HG02798 (cell line): ENCODE measurements around the gene GBP2.

Experiments
- ATAC-seq: cut with Tn5 transposase; IDR thresholded peaks from one replicate; pipeline ENCODE4 v1.9.1; 2021; ENCODE audit warnings: mild to moderate bottlenecking; ENCODE audit not compliant: unreplicated experiment, poor library complexity

The GBP2 gene, protein sequence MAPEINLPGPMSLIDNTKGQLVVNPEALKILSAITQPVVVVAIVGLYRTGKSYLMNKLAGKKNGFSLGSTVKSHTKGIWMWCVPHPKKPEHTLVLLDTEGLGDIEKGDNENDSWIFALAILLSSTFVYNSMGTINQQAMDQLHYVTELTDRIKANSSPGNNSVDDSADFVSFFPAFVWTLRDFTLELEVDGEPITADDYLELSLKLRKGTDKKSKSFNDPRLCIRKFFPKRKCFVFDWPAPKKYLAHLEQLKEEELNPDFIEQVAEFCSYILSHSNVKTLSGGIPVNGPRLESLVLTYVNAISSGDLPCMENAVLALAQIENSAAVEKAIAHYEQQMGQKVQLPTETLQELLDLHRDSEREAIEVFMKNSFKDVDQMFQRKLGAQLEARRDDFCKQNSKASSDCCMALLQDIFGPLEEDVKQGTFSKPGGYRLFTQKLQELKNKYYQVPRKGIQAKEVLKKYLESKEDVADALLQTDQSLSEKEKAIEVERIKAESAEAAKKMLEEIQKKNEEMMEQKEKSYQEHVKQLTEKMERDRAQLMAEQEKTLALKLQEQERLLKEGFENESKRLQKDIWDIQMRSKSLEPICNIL

DNA sequence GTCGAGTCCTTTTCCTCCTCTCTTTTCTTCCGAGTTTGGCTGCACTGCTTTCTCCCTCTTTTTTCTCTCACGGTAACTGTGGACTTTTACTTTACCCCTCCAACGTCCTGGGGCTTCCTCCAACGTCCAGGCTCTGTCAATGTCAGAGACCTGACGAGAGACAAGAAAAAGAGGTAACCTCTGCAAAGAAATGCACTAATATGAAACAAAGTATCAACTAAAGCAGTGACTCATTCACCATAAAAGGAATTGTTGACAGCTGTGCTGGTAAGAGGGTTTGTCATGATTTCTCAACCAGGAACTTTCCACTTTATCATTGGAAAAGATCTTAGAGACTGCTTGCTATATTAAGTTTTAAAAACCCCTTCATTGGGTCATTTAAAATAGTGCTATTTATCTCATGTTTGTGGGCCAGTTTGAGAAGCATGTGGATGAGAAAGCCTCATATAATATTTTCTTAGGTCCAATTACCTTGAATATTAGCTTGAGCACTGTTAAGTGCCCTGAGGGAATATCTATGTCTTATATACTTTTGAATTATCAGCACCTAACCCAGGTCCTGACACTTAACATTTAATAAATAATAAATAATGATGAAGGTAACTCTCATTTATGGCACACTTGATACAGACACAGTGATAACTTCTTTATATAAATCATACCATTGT, at the start of gene GBP2:
GBP2 (minus strand) TSS at position 202 of the 668 bp plus-strand sequence. CDS start 4,148 bp downstream, outside the sequence.
- peak; percentile 80 for ATAC-seq

DNA sequence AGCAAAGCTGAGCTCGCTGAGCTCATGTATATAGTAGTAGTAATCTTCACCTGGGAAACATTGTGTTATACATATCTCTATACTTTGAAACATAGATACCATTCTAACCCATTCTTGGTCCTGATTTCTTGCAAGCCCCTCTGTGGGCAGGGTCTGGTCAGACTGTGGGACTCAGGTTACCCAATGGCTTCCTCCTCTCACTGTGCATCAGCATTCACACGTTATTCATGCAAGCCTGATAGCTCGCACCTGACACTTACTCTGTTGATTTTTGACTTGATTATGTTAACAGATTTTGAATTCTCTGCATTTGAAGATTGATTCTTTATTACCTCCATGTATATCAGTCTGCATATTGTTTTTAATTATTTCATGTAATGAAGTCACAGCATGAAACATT, 48.6 kb upstream of the GBP2 start:
- no peak for ATAC-seq

DNA sequence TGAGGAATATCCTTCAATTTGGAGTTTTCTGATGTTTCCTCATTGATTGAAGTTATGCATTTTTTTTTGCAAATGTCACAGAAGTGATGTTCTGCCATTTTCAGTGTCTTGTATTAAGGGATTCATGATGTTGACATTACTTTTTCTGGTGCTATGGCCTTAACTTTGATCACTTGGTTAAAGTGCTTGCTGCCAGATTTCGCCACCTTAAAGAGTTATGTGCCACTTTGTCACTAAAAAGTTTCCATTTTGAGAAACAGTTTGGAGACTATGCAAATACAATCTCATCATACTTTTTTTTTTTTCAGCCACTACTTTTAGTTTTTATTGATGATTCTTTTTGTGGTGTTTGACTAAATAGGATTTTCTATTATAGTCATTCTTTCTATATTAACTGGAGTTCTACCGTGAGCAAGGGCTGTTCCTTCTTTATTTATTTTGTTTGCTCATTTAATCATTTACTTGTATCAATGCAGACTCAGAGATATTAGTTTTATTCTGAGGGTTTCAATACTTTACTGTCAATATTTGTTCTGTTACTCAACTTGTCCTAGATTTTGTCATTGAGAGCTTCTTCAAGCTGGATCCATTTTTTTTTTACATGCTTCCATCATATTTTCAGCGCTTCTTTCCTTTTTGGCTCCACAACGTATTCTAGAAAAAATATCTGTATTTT, 46.7 kb upstream of the GBP2 start:
- ATAC-seq: no peak

DNA sequence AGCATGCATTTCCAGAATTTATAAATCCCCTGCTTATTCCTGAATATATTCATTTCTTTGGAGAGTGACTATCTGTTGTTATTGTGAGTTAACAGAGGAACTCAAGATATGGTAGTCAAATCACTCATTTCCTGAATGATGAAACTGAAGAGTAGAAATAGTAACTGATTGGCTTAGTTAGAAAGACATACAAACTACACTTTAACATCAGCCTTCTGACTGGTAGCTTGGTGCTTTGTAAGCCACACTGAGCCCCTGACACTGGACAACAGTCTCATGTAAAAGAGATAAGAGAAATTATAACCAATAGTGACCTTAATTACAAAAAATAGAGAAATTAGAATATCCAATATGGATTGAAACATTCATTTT, 45.1 kb upstream of the GBP2 start:
- ATAC-seq: no peak

DNA sequence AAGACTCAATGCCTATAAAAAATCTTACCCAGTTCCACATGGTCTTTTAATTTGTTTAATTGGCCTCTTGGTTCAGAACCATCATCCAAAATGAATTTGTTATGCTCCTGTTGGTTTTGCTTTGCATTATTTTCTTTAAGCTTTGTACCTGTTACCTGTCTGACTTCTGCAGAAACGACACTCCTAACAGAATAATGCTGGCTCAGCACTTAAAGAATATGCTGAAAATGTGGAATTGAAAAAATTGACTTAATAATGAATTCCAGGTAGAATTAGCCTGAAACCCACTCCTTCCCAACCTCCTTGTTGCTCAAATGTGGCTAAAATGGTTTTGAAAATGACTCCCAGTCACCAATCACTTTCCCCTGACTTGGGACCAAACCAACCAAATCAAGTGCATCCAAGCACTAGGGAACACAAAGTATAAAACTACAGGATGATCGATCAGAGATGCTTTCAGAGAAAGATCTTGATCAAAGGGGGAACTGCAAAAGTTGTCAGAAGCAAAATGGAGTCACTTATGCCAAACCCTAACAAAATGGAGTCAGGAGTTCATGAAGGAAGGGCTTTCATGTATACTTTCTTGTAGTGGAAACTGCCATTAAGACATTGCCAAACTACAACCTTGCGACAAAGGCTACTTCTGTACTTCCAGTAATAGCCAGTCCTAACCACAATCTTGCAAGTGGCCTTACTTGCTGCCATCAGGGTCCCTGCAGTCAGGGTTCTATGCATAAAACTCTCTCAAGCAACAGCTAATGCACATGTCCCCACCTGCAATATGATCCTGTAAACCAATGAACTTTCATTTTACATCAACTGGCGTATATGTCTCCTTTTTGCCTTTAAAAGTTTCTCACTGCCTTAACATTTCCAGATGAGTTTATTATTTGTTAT, 44.5 kb upstream of the GBP2 start:
- no peak for ATAC-seq

DNA sequence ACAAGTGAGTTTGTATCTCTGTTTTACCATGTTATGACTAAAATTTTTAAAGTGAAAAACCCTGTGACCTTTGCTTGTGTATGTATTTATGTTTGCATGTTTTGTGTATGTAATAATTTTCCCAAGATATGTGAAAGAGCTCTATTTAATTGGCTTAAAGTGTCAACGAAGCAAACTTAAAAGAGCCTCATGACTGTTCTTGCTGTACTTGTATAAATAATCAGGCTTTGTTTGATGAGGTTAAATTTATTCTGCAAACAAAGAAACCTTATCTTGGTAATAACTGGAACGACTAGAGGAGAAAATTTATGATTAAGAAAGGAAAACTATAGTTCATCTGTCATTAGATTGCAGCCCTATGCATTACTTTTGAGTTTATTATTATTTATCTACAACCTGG, 43.3 kb upstream of the GBP2 start:
- no peak for ATAC-seq

DNA sequence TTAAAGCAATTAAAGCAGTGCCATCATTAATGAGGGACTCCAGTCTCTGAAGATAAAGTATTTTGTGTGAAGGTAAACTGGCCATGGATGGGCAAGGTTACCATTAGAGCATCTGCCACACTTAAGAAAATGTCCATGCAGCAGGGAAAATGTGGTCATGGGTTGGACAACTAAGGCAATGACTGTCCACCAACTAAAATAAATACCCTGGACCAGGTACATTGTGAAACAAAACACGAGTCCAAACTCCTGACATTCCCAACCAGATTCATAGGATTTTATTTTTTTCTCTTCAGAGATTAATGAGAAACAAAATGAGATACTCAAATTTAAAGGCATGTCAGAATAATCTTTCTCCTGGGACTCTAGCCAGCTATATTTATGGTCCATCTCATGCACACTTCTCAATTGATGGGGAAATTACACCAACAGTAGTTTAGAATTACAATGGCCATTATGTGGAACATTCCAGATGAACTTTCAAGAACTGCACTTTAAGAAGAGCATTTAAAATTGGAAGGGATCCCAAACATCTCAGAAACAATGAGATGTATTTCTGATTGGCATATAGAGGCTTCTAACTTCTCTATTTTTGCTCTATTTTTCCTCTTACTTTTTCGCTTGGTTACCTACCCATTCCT, 41.8 kb upstream of the GBP2 start:
- no peak for ATAC-seq

DNA sequence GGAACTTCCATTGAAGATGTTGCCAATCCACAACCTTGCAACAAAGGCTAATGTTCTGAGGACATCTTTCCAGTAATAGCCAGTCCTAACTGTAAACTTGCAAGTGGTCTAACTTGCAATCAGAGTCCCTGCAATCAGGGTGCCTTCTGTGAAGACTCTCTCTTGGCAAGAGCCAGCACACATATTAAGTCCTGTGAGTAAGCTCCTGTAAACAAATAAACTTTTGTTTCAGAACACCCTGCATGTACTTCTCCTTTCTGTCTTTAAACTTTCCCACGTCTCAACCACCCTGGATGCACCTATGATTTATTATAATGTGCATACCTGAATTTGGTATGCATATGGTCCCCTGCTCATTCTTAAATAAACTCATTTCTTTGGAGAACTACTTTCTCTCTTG, 40.8 kb upstream of the GBP2 start:
- ATAC-seq: no peak

DNA sequence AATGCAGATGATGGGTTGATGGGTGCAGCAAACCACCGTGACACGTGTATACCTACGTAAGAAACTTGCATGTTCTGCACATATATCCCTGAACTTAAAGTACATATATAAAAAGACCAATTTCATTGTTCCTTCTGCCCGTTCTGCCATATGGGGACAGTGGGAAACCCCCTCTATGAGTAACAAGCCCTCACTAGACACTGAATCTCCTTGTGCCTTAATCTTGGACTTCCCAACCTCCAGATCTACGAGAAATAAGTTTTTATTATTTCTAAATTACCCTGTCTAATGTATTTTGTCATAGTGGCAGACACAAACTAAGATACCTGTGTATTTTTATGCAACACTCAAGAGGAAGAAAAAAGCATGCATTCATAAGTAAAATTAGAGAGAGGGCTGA, 39.9 kb upstream of the GBP2 start:
- ATAC-seq: no peak

DNA sequence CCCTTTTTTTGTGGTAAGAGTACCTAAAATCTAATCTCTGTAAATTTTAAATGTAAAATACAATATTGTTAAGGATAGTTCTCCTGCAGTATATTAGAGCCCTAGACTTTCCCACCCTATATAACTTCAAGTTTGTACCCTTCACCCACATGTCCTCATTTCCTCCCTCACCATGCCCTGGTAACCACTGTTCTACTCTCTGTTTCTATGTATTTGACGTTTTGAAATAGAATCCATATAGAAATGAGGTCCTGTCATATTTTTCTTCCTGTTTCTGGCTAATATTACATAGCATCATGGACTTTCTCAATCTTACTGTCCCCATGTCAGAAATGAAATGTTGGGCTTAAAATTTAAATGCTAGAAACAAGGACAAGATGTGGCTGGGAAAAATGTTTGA, 25.1 kb upstream of the GBP2 start:
- no peak for ATAC-seq

DNA sequence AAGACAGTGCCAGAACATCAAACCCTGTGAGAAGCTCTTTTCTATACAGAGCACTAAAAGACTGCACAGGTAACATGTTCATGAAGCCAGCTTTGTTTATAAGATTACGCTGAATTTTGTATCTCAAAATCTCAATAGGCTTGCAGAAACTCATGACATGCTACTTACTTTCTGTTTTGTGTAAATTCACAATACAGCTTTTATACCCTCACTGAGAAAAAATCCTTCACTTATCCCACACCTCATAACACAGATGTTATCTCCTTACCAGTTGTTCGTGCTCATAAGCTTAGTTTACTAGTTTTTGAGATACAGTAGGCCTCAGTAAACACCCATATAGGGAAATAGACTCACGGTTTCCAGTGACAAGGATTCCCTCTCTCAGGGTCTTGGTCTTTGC, 24.1 kb upstream of the GBP2 start:
- no peak for ATAC-seq

DNA sequence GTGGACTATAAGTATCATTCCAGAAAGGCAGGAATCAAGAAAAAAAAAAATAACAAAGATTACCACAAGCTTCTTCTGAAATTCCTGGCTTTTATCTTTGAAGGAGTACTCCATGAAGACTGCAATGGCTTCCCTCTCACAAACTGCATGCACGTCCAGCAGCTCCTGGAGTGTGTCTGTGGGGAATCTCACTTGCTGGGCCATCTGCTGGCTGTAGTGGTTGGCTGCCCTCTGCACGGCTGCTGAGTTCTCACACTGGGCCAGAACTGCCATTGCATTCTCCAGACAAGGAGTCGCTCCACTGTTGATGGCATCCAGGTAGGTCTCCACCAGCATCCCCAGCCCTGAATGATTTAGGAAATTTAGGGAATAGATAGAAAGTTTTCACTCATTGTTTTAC, 23.3 kb upstream of the GBP2 start:
- no peak for ATAC-seq

DNA sequence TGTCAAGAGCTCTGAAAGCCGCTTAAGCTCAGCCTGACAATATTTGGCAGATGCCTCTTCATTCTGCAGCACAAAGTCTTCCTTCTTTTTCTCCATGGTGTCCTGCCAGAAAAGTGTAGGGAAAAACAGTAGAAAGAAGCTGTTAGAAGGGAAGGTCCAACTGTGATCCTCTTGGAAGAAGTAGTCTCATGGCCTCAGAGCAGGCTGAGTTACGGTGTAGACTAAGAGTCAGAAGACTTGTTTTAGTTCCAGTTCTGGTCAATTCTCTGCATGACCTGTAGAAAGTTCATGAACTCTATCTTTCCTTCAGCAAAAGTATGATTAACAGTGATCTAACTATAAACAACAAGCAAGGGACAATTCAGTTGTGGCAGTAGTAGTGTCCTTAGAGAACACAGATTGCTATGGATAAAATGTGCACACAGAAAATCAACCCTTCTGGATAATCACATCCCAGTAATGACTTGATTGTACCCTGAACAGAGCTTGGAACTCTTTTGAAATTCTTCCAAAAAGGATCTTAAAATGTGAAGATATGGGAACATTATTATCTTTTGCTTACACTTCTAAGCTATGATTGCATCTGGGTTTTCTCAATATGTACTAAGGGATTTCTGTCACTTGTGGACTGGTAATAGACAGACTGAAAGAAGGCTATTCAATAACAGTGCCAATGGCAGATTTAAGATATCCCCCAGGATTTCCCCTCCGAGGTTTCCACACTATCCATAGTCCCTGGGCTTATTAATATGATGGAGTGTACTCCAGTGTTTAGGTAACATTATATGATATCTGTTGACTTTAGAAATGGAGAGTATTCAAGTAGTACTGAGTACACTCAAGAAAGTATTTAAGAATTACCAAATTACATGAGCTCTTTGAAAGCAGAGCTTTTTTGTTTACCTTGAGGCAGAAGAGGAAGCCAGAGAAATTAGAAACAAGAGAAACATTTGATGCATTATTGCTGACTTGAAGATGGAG, 22.1 kb upstream of the GBP2 start:
- ATAC-seq: no peak

DNA sequence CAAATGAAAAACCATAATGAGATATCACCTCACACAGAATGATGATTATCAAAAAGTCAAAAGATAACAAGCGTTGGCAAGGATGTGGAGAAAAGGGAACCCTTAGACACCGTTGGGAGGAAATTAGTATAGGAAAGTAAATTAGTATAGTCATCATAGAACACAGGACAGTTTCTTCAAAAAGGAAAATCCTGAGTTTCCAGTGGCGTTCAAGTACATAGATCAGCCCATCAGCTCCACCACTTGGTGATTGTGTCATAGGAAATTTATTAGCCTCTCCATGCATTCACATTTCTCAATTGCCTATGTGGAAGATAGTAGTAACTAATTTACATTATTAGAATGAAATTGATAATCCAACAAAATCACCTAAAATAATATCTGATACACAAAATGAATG, 20.8 kb upstream of the GBP2 start:
- no peak for ATAC-seq

DNA sequence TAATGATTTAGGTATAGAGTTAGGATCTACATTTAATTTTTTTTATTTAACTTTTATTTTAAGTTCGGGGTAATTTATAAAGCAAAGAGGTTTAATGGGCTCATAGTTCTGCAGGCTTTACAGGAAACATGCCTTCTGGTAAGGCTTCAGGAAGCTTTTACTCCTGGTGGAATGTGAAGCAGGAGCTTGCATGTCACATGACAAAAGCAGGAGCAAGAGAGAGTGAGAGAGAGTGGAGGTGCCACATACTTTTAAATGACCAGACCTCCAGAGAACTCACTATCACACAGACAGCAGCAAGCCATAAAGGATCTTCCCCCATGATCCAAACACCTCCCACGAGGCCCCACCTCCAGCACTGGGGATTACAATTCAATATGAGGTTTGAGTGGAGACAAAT, 17.6 kb upstream of the GBP2 start:
- no peak for ATAC-seq

DNA sequence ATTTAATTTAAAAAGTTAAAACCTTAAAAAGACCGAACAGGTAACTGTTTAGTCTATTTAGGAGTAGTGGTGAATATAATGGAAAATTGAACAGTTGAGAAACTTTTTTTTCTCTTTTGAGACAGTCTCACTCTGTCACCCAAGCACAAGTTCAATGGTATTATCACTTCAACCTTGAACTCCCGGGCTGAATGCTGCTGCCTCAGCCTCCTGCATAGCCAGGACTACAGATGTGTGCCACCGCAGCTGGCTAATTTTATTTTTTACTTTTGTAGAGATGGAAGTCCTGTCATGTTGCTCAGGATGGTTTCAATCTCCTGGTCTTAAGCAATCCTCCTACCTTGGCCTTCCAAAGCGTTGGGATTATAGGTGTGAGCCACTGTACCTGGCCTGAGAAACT, 16.2 kb upstream of the GBP2 start:
- no peak for ATAC-seq

DNA sequence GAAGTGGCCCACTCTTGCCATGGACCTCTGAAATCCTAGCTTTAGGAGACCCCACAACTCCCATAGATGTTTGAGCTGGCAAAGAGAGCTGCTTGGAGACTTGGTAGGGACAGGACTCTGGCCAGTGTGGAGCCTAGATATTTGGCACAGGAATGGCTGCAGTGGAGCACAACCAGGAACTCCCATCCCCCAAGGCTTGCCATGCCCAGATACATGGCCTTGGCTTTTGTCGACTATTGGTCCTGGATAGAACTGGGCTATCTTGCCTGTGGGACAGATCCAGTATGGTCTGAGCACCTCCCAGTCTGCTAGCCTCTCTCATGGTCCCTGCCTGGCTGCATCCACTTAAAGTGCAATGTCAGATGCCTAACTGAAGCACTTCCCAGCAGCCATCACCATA, 7.8 kb upstream of the GBP2 start:
- no peak for ATAC-seq

DNA sequence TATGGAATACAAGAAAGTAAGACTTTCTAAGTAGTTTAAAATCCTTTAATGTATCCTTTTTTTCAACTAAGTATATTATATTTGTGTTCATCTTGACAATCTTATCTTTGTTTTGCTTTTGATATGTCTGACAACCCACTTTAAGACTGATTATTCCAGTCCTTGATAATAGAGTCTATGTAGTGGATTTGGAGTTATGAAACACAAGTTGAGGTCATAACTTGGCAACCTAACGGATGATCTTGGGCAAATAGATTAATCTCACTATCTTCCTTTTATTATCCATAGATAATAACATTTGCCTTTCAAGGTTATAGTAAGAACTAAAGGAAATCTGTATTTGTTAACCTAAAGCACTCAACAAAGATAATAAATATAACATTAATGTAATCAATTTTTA, 4.8 kb upstream of the GBP2 start:
- ATAC-seq: no peak

DNA sequence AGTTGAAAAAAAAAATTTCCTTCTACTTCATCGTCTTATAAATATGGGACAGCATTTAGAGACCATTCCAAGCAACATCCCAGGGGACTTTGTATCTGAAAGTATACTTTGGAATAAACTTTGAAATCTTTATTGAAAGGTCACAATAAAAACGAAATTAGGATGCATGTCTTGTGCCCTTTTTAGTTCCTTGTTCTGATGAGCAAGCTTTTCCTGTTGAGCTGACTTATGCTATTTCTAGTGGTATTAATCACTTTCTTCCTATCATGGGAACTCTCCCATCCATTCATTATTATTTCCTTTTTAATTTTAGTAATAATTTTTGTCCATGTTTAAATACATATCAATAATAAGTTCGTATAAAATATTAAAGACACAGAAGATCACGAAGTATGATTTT, 4.0 kb upstream of the GBP2 start:
- no peak for ATAC-seq
